Measurements from ENCODE around the gene NEU2. TPM values are rescaled to one million over a fixed set of nuclear protein-coding genes. Genes with fewer than 3 reads are reported as not detected.

Gene NEU2
- total and polyA plus RNA-seq, 2 of the 4 experiments (the other 2 are of a cell fraction), result not detected

- no peak overlapping the region for H3K4me2 ChIP-seq (ENCODE audit: low read depth, low read length)
- TF ChIP-seq CTCF (conservative IDR thresholded peaks at IDR 0.05; ENCODE audit: low read depth, low read length) (no peak), MXI1 (IDR thresholded peaks at IDR 0.05; ENCODE audit: borderline replicate concordance, low read depth, low read length) (no peak), CEBPB (IDR thresholded peaks at IDR 0.05; ENCODE audit: low read depth, low read length) (no peak), FOS (IDR thresholded peaks at IDR 0.05; ENCODE audit: low read depth, low read length) (no peak), BHLHE40 (IDR thresholded peaks at IDR 0.05; ENCODE audit: low read depth, low read length) (no peak), SMC3 (IDR thresholded peaks at IDR 0.05; ENCODE audit: low read depth, low read length) (no peak), RCOR1 (IDR thresholded peaks at IDR 0.05; ENCODE audit: insufficient replicate concordance, low read length) (no peak), MAZ (IDR thresholded peaks at IDR 0.05; ENCODE audit: borderline replicate concordance, low read depth, low read length) (no peak)
- H3K79me1 ChIP-seq (ENCODE audit: low read depth in 1 of 2, low read length in 2 of 2), result no peaks in the 10 kb centered on the region
- WGBS, 2 experiments (ENCODE audit: extremely low coverage in 2 of 2, insufficient read length in 1 of 2), result 91% methylated on average over 7 of the region's 37 CpGs; no CpG with 5 or more reads in 1 of the 2 experiments
- H3K9ac ChIP-seq (ENCODE audit: low read depth, low read length), result no peak overlapping the region
- H2BK120ac ChIP-seq (ENCODE audit: low read depth, low read length), result no peak overlapping the region
- no peak overlapping the region for H3K23ac ChIP-seq (ENCODE audit: low read depth, low read length)
- no peak overlapping the region for H3K18ac ChIP-seq (ENCODE audit: low read depth, low read length)
- no peak overlapping the region for H4K5ac ChIP-seq (ENCODE audit: low read depth, low read length)
- DNase-seq, result no peak
- ATAC-seq (ENCODE audit: low read depth), result no peak
- H3K9me1 ChIP-seq (ENCODE audit: insufficient read depth, low read length), result peaks cover 8% of the 10 kb centered on the region; the same call in 1 of the 2 replicates
- ChIA-PET POLR2A (ENCODE audit: unreplicated experiment) (no interaction called here), CTCF (no interaction called here)
- no peak overlapping the region for H2AK5ac ChIP-seq (ENCODE audit: low read depth, low read length)
- H3K4ac ChIP-seq (ENCODE audit: low read depth, low read length), result no peak overlapping the region
- in situ Hi-C loops (cut with MboI; ENCODE audit: low sequenced_read_pairs) (no loop called here), dilution Hi-C loops (cut with HindIII; ENCODE audit: low sequenced_read_pairs, unreplicated experiment) (no loop called here), intact Hi-C loops (cut with micrococcal nuclease) (no loop called here)
- no peaks in the 10 kb centered on the region for H3K4me1 ChIP-seq (ENCODE audit: control insufficient read depth, insufficient read depth, low read length)
- H3K4me3 ChIP-seq (ENCODE audit: insufficient read depth, low read depth, low read length), result no peak overlapping the region
- H2BK20ac ChIP-seq (ENCODE audit: low read depth, low read length), result no peak overlapping the region
- H2AFZ ChIP-seq (replicated peaks; ENCODE audit: low read length, poor library complexity), result no peak overlapping the region
- no peak overlapping the region for H4K91ac ChIP-seq (ENCODE audit: insufficient read depth, low read depth, low read length)
- peaks cover 3% of the 10 kb centered on the region for H3K27me3 ChIP-seq (ENCODE audit: control insufficient read depth, insufficient read depth, low read length)
- no peak overlapping the region for H4K8ac ChIP-seq (ENCODE audit: low read depth in 2 of 2, low read length in 2 of 2)
- H3K27ac ChIP-seq (ENCODE audit: insufficient read depth, low read length), result no peak overlapping the region
- H4K20me1 ChIP-seq (ENCODE audit: insufficient read depth, low read length), result no peaks in the 10 kb centered on the region
- H3K36me3 ChIP-seq (ENCODE audit: control insufficient read depth, insufficient read depth, low read length), result no peaks in the 10 kb centered on the region
- no peak overlapping the region for H2AK9ac ChIP-seq (replicated peaks; ENCODE audit: low read depth, low read length, poor library complexity)
- BruUV-seq (replicated peaks), result no TSS peak
- H3K14ac ChIP-seq (replicated peaks; ENCODE audit: low read depth, low read length), result no peak overlapping the region
- no peak overlapping the region for H2BK5ac ChIP-seq (ENCODE audit: low read depth, low read length, poor library complexity, severe bottlenecking)
- H3K56ac ChIP-seq (ENCODE audit: extremely low read depth, insufficient read depth, low read length), result no peak overlapping the region
- H3K9me3 ChIP-seq (ENCODE audit: control insufficient read depth, insufficient read depth, low read length), result peaks cover 4% of the 10 kb centered on the region; the same call in 1 of the 2 replicates
- no peak overlapping the region for H2BK15ac ChIP-seq (ENCODE audit: low read depth, low read length)
These were observed 1.8 kb downstream of the NEU2 start for GRCh38 chr2:233034091-233034882.

Data from IMR-90 (cell line).